Choroid plexus epithelial cell (primary cell): ENCODE measurements around the gene PPP1R1B.

ENCODE experiments used
- DNase-seq: peaks from one replicate; pipeline ENCODE4 v3.0.0-alpha.2; 2010; ENCODE audit warnings: low read depth
- H3K4me3 ChIP-seq: 2 replicates; pipeline ENCODE4 v1.5.1; 2011; ENCODE audit warnings: low read depth, mild to moderate bottlenecking, control low read depth, low read length, moderate library complexity
- CTCF ChIP-seq: conservative IDR thresholded peaks from 2 replicates; pipeline ENCODE4 v1.5.1; 2011; ENCODE audit warnings: low read depth, mild to moderate bottlenecking, control low read depth, inconsistent platforms, low read length, moderate library complexity

PPP1R1B gene

DNA sequence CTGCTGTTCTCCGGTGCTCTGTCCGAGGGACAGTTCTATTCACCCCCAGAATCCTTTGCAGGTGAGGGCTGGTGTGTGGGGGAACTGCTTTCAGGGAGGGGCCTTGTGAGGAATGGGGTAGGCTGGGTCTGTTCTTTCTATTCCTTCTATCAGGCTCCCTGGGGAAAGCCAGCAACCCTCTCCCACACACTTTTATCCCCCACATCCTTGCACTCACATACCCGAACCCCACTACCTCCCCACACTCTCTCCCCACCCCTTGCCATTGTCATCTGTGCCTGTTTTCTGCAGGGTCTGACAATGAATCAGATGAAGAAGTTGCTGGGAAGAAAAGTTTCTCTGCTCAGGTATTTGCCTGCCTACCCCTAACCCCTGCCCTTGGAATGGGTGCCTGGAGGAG is 32.0 kb downstream of the PPP1R1B start:
- no peak overlapping the region for H3K4me3 ChIP-seq
- DNase-seq, result no peak
- TF ChIP-seq CTCF, result no peak

DNA sequence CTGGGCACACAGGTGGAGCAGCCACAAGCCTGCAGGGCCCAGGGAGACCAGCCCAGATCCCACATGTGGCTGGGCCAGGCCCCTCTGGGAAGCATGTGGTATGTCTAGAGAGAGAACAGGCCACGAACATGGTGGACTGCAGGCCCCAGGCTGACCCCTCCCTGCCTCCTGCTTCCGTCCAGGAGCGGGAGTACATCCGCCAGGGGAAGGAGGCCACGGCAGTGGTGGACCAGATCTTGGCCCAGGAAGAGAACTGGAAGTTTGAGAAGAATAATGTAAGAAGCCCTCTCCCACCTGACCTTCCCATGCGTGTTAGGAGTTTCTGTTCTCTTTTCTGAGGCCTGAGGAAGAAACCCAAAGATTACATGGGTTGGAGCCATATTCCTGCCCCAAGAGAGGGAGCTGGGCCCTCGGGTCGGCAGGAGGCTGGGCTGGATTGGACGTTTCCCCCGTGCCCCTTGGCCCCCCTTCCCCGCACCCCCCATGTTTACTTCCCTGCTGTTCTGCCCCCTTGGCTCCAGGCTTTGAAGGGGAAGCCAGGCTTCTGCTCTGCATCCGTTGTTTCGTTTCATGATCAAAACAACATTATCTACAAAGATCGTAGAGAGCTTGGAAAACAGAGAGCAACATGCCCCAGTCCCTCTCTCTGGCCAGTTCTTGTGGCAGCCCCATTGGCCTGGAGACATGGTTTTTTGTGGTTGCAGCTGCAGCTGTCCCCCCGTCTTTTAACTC is 32.7 kb downstream of the PPP1R1B start:
- no peak for TF ChIP-seq CTCF
- DNase-seq, result no peak
- no peak overlapping the region for H3K4me3 ChIP-seq

GRCh38 chr17:39660011-39660360 is 33.2 kb downstream of the PPP1R1B start:
- no peak for DNase-seq
- no peak overlapping the region for H3K4me3 ChIP-seq
- TF ChIP-seq CTCF, result no peak

GRCh38 chr17:39660397-39661385 is 33.9 kb downstream of the PPP1R1B start:
- H3K4me3 ChIP-seq, result no peak overlapping the region
- TF ChIP-seq CTCF, result no peak
- DNase-seq, result no peak

DNA sequence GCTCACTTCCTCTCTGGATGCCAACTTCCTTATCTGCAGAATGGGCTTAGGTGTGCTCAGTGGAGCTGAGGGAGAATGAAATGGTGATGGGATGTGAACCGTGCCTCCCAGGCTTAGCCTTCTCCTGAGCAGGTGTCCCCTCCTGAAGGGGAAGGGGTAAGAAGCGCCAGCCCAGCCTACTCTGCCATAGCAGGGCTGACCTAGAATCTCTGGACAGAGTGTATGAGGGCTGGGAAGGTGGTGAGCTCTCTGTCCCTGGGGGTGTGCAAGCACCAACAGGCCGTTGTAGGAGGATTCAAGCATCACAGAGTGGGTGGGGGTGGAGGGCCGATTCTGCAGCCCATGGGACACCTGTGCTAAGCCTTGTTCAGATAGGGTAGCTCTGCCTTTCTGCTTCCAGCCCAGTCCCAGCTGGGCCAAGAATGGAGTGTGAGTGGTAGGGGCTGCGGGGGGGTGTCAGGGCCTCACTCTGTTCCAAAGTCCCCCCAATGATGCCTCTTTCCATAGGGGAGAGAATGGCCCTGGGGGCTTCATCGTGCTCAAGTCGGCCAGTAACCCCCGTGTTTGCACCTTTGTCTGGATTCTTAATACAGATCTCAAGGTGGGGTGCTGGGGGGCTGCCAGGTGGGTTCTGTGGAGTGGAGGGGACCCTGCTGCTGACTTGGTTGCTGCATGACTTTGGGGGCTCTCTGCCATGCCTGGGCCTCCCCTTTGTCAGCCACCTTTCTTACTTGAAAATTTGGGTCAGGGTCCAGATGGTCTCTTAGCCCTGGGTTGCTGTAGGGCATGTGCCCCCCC is 35.2 kb downstream of the PPP1R1B start:
- no peak overlapping the region for H3K4me3 ChIP-seq
- no peak for TF ChIP-seq CTCF
- no peak for DNase-seq

DNA sequence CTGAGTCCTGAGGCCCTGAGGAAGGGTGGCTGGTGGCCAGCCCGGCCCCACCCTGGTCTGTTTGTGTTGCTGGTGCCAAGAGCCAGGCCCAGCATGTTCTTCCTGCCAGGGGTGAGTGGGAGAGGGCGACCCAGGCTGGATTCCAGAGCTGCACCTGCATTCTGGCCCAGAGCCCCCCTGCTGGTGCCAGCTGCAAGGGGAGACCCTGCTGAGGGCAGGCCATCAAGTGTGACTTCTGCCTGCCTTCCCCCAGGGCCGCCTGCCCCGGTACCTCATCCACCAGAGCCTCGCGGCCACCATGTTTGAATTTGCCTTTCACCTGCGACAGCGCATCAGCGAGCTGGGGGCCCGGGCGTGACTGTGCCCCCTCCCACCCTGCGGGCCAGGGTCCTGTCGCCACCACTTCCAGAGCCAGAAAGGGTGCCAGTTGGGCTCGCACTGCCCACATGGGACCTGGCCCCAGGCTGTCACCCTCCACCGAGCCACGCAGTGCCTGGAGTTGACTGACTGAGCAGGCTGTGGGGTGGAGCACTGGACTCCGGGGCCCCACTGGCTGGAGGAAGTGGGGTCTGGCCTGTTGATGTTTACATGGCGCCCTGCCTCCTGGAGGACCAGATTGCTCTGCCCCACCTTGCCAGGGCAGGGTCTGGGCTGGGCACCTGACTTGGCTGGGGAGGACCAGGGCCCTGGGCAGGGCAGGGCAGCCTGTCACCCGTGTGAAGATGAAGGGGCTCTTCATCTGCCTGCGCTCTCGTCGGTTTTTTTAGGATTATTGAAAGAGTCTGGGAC is 36.0 kb downstream of the PPP1R1B start:
- H3K4me3 ChIP-seq, result no peak overlapping the region
- no peak for TF ChIP-seq CTCF
- no peak for DNase-seq
